ENCODE measurements around the gene ZNF331.

GRCh38 chr19:53552001-53552721 lies 14.2 kb downstream of the ZNF331 start:
- TF ChIP-seq CTCF (conservative IDR thresholded peaks at IDR 0.05 in 1 of 2, IDR thresholded peaks at IDR 0.05 in 1 of 2; ENCODE audit: low read depth in 1 of 2, low read length in 2 of 2): no peak
- TF ChIP-seq EZH2 (IDR thresholded peaks at IDR 0.05; ENCODE audit: low read length, missing control alignments): no peak
